SK-N-SH treated with all-trans-retinoic acid at 6 μM for 48 hours (cell line): ENCODE measurements around the gene OR52B2.

Source experiments
- ATAC-seq: fragments of 200-7000 bp; cut with Tn5 transposase; 3 replicates; pipeline ENCODE4 v1.9.1; 2020; ENCODE audit warnings: mild to moderate bottlenecking, moderate library complexity
- ARNTL ChIP-seq: fragments of 450-650 bp; formaldehyde crosslinking; IDR thresholded peaks from 2 replicates; pipeline ENCODE4 v1.5.0; 2020; ENCODE audit warnings: low read depth, mild to moderate bottlenecking, moderate library complexity, borderline replicate concordance
- BACH2 ChIP-seq: fragments of 250-450 bp; sonication (Bioruptor Pico); IDR thresholded peaks from 2 replicates; pipeline ENCODE4 v1.9.0; 2021; ENCODE audit warnings: mild to moderate bottlenecking, borderline replicate concordance
- CSDC2 ChIP-seq: fragments of 250-450 bp; sonication (Bioruptor Pico); IDR thresholded peaks from 2 replicates; pipeline ENCODE4 v1.5.0; 2020; ENCODE audit warnings: mild to moderate bottlenecking, moderate library complexity
- ESRRG ChIP-seq: fragments of 250-450 bp; sonication (Bioruptor Pico); IDR thresholded peaks from 2 replicates; pipeline ENCODE4 v1.6.1; 2021; ENCODE audit warnings: mild to moderate bottlenecking
- GLIS3 ChIP-seq: fragments of 250-450 bp; sonication (Bioruptor Pico); IDR thresholded peaks from 2 replicates; pipeline ENCODE4 v1.5.0; 2020; ENCODE audit warnings: mild to moderate bottlenecking, moderate library complexity
- OSR1 ChIP-seq: fragments of 250-450 bp; sonication (Bioruptor Pico); IDR thresholded peaks from 2 replicates; pipeline ENCODE4 v1.8.0; 2022; ENCODE audit warnings: moderate library complexity, mild to moderate bottlenecking, inconsistent platforms
- PPARA ChIP-seq: fragments of 250-450 bp; sonication (Bioruptor Pico); IDR thresholded peaks from 2 replicates; pipeline ENCODE4 v1.5.0; 2020; ENCODE audit warnings: mild to moderate bottlenecking, borderline replicate concordance
- RARB ChIP-seq: fragments of 250-450 bp; sonication (Bioruptor Pico); IDR thresholded peaks from 2 replicates; pipeline ENCODE4 v1.8.0; 2021; ENCODE audit warnings: mild to moderate bottlenecking, moderate library complexity
- SNAI2 ChIP-seq: fragments of 250-450 bp; sonication (Bioruptor Pico); IDR thresholded peaks from 2 replicates; pipeline ENCODE4 v1.5.0; 2020; ENCODE audit warnings: mild to moderate bottlenecking, moderate library complexity
- TCF4 ChIP-seq: fragments of 250-450 bp; sonication (Bioruptor Pico); IDR thresholded peaks from 2 replicates; pipeline ENCODE4 v1.8.0; 2021; ENCODE audit warnings: mild to moderate bottlenecking, moderate library complexity, borderline replicate concordance
- TOX ChIP-seq: fragments of 250-450 bp; sonication (Bioruptor Pico); IDR thresholded peaks from 2 replicates; pipeline ENCODE4 v1.8.0; 2021; ENCODE audit warnings: mild to moderate bottlenecking, moderate library complexity, borderline replicate concordance
- ZC3H10 ChIP-seq: fragments of 250-450 bp; sonication (Bioruptor Pico); IDR thresholded peaks from 2 replicates; pipeline ENCODE4 v1.5.1; 2021; ENCODE audit warnings: mild to moderate bottlenecking, moderate library complexity
- ZFP3 ChIP-seq: fragments of 250-450 bp; sonication (Bioruptor Pico); IDR thresholded peaks from 2 replicates; pipeline ENCODE4 v1.5.0; 2020; ENCODE audit warnings: mild to moderate bottlenecking, moderate library complexity
- ZFP30 ChIP-seq: fragments of 450-650 bp; formaldehyde crosslinking; IDR thresholded peaks from 2 replicates; pipeline ENCODE4 v1.5.0; 2022; ENCODE audit warnings: mild to moderate bottlenecking, moderate library complexity
- ZNF565 ChIP-seq: fragments of 450-650 bp; formaldehyde crosslinking; conservative IDR thresholded peaks from 2 replicates; pipeline ENCODE4 v1.5.0; 2020; ENCODE audit warnings: low read depth, mild to moderate bottlenecking, moderate library complexity
- ZNF70 ChIP-seq: fragments of 450-650 bp; formaldehyde crosslinking; IDR thresholded peaks from 2 replicates; pipeline ENCODE4 v1.5.0; 2020; ENCODE audit warnings: mild to moderate bottlenecking, moderate library complexity
- ZNF8 ChIP-seq: fragments of 450-650 bp; formaldehyde crosslinking; IDR thresholded peaks from 2 replicates; pipeline ENCODE4 v1.5.0; 2020; ENCODE audit warnings: mild to moderate bottlenecking, moderate library complexity
- TF ChIP-seq, protein P1 (sequence below): fragments of 250-450 bp; sonication (Bioruptor Pico); IDR thresholded peaks from 2 replicates; pipeline ENCODE4 v1.8.0; 2021; ENCODE audit warnings: low read depth, mild to moderate bottlenecking, moderate library complexity, borderline replicate concordance
- TF ChIP-seq, protein P2 (sequence below): fragments of 250-450 bp; sonication (Bioruptor Pico); IDR thresholded peaks from 2 replicates; pipeline ENCODE4 v1.5.1; 2021; ENCODE audit warnings: mild to moderate bottlenecking, moderate library complexity
- TF ChIP-seq, protein P3 (sequence below): fragments of 250-450 bp; sonication (Bioruptor Pico); IDR thresholded peaks from 2 replicates; pipeline ENCODE4 v1.5.0; 2020; ENCODE audit warnings: mild to moderate bottlenecking, moderate library complexity
- TF ChIP-seq, protein P4 (sequence below): fragments of 250-450 bp; sonication (Bioruptor Pico); IDR thresholded peaks from 2 replicates; pipeline ENCODE4 v1.8.0; 2020; ENCODE audit warnings: mild to moderate bottlenecking, moderate library complexity, borderline replicate concordance

The OR52B2 gene

DNA sequence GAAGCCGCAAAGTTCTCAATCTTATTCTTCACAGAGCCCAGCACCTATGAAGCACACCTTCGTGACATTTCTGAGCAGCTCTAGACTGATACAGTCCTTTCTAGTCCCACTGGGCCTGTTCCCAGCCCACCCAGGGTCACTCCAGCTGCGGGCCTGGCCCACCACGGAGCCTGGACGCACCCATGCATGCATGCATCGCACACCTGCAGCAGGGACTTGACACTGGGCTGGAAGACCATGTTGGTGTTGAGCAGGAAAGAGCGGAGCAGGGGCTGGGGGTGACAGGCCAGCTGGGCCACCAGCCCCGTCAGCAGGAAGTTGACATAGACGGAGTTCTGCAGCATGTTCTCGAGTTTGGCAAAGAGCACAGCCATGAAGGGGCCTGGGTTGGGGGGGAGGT lies 44.4 kb upstream of the OR52B2 start:
- TF ChIP-seq ZFP30 (CRISPR knock-in tag) (no peak), ZC3H10 (no peak), RARB (CRISPR knock-in tag) (no peak), ESRRG (no peak), OSR1 (CRISPR knock-in tag) (no peak), ZNF8 (CRISPR knock-in tag) (no peak)
- TF ChIP-seq, protein P1, sequence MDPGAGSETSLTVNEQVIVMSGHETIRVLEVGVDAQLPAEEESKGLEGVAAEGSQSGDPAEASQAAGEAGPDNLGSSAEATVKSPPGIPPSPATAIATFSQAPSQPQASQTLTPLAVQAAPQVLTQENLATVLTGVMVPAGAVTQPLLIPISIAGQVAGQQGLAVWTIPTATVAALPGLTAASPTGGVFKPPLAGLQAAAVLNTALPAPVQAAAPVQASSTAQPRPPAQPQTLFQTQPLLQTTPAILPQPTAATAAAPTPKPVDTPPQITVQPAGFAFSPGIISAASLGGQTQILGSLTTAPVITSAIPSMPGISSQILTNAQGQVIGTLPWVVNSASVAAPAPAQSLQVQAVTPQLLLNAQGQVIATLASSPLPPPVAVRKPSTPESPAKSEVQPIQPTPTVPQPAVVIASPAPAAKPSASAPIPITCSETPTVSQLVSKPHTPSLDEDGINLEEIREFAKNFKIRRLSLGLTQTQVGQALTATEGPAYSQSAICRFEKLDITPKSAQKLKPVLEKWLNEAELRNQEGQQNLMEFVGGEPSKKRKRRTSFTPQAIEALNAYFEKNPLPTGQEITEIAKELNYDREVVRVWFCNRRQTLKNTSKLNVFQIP (CRISPR knock-in tag) = no peak
- TF ChIP-seq, protein P2, sequence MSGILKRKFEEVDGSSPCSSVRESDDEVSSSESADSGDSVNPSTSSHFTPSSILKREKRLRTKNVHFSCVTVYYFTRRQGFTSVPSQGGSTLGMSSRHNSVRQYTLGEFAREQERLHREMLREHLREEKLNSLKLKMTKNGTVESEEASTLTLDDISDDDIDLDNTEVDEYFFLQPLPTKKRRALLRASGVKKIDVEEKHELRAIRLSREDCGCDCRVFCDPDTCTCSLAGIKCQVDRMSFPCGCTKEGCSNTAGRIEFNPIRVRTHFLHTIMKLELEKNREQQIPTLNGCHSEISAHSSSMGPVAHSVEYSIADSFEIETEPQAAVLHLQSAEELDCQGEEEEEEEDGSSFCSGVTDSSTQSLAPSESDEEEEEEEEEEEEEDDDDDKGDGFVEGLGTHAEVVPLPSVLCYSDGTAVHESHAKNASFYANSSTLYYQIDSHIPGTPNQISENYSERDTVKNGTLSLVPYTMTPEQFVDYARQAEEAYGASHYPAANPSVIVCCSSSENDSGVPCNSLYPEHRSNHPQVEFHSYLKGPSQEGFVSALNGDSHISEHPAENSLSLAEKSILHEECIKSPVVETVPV (CRISPR knock-in tag) = no peak
- ATAC-seq = no peak

DNA sequence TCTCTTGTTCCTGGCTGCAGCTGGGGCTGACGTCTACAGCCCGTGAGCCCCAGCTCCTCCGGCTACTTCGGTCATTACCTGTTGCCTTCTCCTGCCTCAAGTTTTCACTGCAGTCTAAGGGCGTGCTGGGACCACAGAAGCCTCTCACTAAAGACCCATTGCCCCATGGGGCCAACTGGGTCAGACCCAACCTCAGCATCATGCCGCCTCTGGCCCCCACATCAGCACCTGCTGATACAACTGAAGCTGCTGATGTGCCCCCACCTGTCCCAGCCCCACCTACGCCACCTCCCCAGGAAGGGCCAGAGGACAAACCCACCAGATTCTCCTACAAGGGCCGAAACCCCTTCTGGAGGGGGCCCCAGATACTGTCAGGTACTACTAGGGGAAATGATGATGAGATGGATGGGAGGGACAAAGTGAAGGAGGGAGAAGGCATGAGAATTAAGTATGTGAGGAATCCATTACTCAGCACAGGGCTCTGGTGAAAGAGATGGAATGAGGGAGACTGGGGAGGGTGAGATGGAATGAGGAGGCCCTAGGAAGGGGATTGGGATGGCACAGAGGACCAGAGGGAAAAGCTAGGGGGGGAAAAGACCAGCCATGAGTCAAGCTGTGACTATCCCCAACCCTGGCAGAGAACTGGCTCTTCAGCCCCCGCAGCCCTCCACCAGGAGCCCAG lies 40.3 kb upstream of the OR52B2 start:
- no peak for TF ChIP-seq ZNF70 (CRISPR knock-in tag)
- TF ChIP-seq ZNF565 = no peak
- TF ChIP-seq GLIS3 (CRISPR knock-in tag) = no peak
- TF ChIP-seq SNAI2 = no peak
- TF ChIP-seq, protein P2 (CRISPR knock-in tag) = no peak
- no peak for TF ChIP-seq ESRRG
- TF ChIP-seq PPARA (CRISPR knock-in tag) = no peak
- TF ChIP-seq BACH2 = no peak
- no peak for TF ChIP-seq ZFP30 (CRISPR knock-in tag)
- TF ChIP-seq CSDC2 (CRISPR knock-in tag) = no peak
- no peak for ATAC-seq

DNA sequence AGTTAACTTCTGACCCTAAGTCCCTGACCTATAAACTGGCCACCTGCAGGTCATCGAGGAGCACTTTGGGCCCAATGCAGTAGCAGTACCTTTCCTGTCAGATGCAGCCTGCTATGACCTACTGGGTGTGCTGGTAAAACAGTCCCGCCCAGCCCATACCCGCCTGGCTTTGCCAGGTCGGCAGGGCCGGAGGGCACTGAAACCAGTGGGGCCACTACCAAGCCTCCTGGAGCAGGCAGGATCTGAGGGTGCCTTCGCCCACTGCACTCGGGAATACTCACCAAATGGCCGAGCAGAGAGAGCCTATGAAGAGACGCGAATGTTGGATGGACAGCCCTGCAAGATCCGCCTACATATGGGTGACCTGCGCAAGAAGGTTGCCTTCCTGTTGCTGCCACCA lies 39.7 kb upstream of the OR52B2 start:
- no peak for ATAC-seq
- no peak for TF ChIP-seq TOX (CRISPR knock-in tag)
- TF ChIP-seq TCF4 = no peak
- TF ChIP-seq ESRRG = no peak
- no peak for TF ChIP-seq RARB (CRISPR knock-in tag)
- TF ChIP-seq, protein P2 (CRISPR knock-in tag) = no peak
- TF ChIP-seq ZNF8 (CRISPR knock-in tag) = no peak
- TF ChIP-seq, protein P3, sequence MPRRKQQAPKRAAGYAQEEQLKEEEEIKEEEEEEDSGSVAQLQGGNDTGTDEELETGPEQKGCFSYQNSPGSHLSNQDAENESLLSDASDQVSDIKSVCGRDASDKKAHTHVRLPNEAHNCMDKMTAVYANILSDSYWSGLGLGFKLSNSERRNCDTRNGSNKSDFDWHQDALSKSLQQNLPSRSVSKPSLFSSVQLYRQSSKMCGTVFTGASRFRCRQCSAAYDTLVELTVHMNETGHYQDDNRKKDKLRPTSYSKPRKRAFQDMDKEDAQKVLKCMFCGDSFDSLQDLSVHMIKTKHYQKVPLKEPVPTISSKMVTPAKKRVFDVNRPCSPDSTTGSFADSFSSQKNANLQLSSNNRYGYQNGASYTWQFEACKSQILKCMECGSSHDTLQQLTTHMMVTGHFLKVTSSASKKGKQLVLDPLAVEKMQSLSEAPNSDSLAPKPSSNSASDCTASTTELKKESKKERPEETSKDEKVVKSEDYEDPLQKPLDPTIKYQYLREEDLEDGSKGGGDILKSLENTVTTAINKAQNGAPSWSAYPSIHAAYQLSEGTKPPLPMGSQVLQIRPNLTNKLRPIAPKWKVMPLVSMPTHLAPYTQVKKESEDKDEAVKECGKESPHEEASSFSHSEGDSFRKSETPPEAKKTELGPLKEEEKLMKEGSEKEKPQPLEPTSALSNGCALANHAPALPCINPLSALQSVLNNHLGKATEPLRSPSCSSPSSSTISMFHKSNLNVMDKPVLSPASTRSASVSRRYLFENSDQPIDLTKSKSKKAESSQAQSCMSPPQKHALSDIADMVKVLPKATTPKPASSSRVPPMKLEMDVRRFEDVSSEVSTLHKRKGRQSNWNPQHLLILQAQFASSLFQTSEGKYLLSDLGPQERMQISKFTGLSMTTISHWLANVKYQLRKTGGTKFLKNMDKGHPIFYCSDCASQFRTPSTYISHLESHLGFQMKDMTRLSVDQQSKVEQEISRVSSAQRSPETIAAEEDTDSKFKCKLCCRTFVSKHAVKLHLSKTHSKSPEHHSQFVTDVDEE = no peak
- TF ChIP-seq ZFP3 (CRISPR knock-in tag) = no peak
- no peak for TF ChIP-seq ZC3H10
- TF ChIP-seq OSR1 (CRISPR knock-in tag) = no peak
- TF ChIP-seq GLIS3 (CRISPR knock-in tag) = no peak
- TF ChIP-seq ZNF70 (CRISPR knock-in tag) = no peak
- TF ChIP-seq CSDC2 (CRISPR knock-in tag) = no peak
- TF ChIP-seq ARNTL (CRISPR knock-in tag) = no peak
- TF ChIP-seq PPARA (CRISPR knock-in tag) = no peak
- TF ChIP-seq, protein P4, sequence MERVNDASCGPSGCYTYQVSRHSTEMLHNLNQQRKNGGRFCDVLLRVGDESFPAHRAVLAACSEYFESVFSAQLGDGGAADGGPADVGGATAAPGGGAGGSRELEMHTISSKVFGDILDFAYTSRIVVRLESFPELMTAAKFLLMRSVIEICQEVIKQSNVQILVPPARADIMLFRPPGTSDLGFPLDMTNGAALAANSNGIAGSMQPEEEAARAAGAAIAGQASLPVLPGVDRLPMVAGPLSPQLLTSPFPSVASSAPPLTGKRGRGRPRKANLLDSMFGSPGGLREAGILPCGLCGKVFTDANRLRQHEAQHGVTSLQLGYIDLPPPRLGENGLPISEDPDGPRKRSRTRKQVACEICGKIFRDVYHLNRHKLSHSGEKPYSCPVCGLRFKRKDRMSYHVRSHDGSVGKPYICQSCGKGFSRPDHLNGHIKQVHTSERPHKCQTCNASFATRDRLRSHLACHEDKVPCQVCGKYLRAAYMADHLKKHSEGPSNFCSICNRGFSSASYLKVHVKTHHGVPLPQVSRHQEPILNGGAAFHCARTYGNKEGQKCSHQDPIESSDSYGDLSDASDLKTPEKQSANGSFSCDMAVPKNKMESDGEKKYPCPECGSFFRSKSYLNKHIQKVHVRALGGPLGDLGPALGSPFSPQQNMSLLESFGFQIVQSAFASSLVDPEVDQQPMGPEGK (CRISPR knock-in tag) = no peak
- TF ChIP-seq SNAI2 = no peak
- TF ChIP-seq, all 23 proteins: peak for 0
